ENCODE measurements around the gene ZDHHC7. TPM values are rescaled to one million over a fixed set of nuclear protein-coding genes. Genes with fewer than 3 reads are reported as not detected.
"Not testable (repeated sequence)": the region's sequence is repeated elsewhere in the genome, so short reads cannot be mapped to it uniquely, and the experiment has no call there.

Gene ZDHHC7
- total RNA-seq, 1 donor from 2014 or later, result 45.4 TPM

DNA sequence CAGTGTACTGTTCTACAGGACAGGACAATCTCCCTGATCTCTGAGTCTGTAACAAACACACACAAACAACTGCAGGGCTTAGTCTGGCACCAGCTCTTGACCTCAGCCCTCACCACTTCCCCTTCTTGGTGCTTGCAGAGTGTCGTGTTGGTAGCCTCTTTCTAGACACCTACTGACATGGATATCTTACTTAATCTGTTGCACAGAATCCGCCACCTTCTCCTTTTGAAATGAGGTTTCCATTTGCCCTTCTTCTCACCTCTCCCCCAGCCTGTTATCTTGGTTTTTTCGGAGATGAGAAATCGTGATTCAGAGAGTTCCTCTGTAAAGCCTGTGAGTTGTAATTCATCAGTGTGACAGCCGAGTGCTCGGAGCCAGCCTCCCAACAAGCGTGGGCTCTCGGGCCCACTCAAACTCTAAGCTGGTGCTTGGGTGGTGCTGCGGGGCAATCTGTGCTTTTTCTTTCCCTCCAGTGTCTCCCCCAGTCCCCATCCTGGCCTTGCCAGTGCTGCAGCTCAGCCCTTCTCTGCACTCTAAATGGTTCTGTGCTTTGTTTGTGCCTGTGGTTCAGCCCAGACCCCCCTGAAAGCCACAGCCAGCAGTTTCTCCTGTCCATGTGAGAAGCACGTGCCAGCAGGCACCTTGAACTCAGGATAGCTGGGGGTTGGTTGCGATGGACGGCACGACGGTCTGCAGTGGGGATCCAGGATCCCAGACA lies 44.3 kb upstream of the ZDHHC7 start:
- peak overlapping the region; percentile 88 for H3K27ac Mint-ChIP-seq
- peaks cover 3% of the 10 kb centered on the region for H3K27me3 Mint-ChIP-seq (ENCODE audit: low read depth)
- DNase-seq (ENCODE audit: low spot score in 2 of 2, unreplicated experiment in 2 of 2), result no peak
- H3K9me3 Mint-ChIP-seq, result no peaks in the 10 kb centered on the region
- H3K4me3 Mint-ChIP-seq, result peak overlapping the region; percentile 32
- H3K4me1 Mint-ChIP-seq, result peaks cover 21% of the 10 kb centered on the region
- TF ChIP-seq, protein P1, sequence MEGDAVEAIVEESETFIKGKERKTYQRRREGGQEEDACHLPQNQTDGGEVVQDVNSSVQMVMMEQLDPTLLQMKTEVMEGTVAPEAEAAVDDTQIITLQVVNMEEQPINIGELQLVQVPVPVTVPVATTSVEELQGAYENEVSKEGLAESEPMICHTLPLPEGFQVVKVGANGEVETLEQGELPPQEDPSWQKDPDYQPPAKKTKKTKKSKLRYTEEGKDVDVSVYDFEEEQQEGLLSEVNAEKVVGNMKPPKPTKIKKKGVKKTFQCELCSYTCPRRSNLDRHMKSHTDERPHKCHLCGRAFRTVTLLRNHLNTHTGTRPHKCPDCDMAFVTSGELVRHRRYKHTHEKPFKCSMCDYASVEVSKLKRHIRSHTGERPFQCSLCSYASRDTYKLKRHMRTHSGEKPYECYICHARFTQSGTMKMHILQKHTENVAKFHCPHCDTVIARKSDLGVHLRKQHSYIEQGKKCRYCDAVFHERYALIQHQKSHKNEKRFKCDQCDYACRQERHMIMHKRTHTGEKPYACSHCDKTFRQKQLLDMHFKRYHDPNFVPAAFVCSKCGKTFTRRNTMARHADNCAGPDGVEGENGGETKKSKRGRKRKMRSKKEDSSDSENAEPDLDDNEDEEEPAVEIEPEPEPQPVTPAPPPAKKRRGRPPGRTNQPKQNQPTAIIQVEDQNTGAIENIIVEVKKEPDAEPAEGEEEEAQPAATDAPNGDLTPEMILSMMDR (IDR thresholded peaks at IDR 0.05; ENCODE audit: unreplicated experiment), result no peak
- H3K36me3 Mint-ChIP-seq, result no peaks in the 10 kb centered on the region

- Mint-ChIP-seq H3K9me3 (no peaks in the 10 kb centered on the region), H3K27ac (no peak overlapping the region), H3K27me3 (ENCODE audit: low read depth) (peaks cover 3% of the 10 kb centered on the region), H3K4me3 (peak overlapping the region; percentile 32), H3K36me3 (no peaks in the 10 kb centered on the region), H3K4me1 (peaks cover 21% of the 10 kb centered on the region)
- TF ChIP-seq, protein P1 (IDR thresholded peaks at IDR 0.05; ENCODE audit: unreplicated experiment), result no peak
- DNase-seq (ENCODE audit: low spot score in 2 of 2, unreplicated experiment in 2 of 2), result no peak
These were observed 43.7 kb upstream of the ZDHHC7 start for GRCh38 chr16:85054948-85055492.

- H3K27ac Mint-ChIP-seq; H3K9me3 Mint-ChIP-seq; H3K27me3 Mint-ChIP-seq (ENCODE audit: low read depth); DNase-seq (ENCODE audit: low spot score in 2 of 2, unreplicated experiment in 2 of 2); H3K4me3 Mint-ChIP-seq; H3K36me3 Mint-ChIP-seq: not testable (repeated sequence)
- peaks cover 21% of the 10 kb centered on the region for H3K4me1 Mint-ChIP-seq
These were observed 43.0 kb upstream of the ZDHHC7 start for GRCh38 chr16:85054321-85054720.

DNA sequence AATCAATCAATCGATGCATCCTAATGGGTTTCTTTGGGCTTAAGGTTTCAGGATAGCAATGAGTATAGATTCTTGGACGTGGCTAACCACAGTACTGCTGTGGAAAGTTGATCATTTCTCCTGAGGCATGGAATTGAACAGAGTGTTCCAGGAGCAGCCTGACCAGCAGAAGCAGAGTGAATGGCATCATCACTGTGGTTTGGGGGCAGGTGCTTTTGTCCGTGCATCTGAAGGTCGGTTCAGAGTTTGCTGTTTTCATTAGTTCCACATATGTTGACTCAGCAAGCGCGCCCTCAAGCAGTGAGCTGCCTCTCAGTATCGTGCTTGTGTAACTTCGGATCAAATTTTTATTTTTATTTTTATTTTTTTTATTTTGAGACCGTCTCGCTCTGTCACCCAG lies 41.2 kb upstream of the ZDHHC7 start:
- Mint-ChIP-seq H3K36me3 (no peaks in the 10 kb centered on the region), H3K4me1 (peaks cover 27% of the 10 kb centered on the region), H3K9me3 (peaks cover 3% of the 10 kb centered on the region), H3K27me3 (ENCODE audit: low read depth) (no peaks in the 10 kb centered on the region), H3K4me3 (no peak overlapping the region), H3K27ac (no peak overlapping the region)
- no peak for DNase-seq (ENCODE audit: low spot score in 2 of 2, unreplicated experiment in 2 of 2)
- TF ChIP-seq, protein P1 (IDR thresholded peaks at IDR 0.05; ENCODE audit: unreplicated experiment), result no peak

GRCh38 chr16:85051683-85052082 lies 40.3 kb upstream of the ZDHHC7 start:
- no peak for DNase-seq (ENCODE audit: low spot score in 2 of 2, unreplicated experiment in 2 of 2)
- peaks cover 3% of the 10 kb centered on the region for H3K9me3 Mint-ChIP-seq
- no peak overlapping the region for H3K27ac Mint-ChIP-seq
- TF ChIP-seq, protein P1 (IDR thresholded peaks at IDR 0.05; ENCODE audit: unreplicated experiment), result no peak
- peaks cover 34% of the 10 kb centered on the region for H3K4me1 Mint-ChIP-seq
- no peak overlapping the region for H3K4me3 Mint-ChIP-seq
- no peaks in the 10 kb centered on the region for H3K27me3 Mint-ChIP-seq (ENCODE audit: low read depth)
- H3K36me3 Mint-ChIP-seq, result no peaks in the 10 kb centered on the region

DNA sequence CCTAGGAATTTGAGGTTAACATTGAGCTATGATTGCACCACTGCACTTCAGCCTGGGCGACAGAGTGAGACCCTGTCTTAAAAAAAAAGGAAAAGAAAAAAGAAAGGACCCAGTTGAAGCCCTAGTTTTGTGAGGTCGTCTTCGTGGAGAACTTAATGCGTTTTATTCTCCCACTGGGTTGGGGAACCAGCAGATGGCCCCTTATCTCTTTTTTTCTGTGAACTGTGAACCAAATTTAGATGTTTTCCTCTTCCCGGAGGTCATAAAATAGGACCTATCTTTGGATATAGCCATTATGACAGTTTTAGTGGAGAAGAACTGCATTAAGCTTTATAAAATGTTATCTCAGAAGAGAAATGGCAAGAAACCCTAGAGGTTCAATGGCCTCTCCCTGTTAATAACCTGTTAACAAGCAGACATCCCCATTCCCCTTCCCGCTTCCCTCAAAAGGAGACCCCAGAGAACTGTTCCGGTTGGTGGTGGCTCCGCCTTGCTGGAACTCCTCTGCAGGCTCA lies 39.8 kb upstream of the ZDHHC7 start:
- Mint-ChIP-seq H3K36me3 (no peaks in the 10 kb centered on the region), H3K27me3 (ENCODE audit: low read depth) (no peaks in the 10 kb centered on the region), H3K4me3 (no peak overlapping the region), H3K27ac (no peak overlapping the region), H3K4me1 (peaks cover 30% of the 10 kb centered on the region), H3K9me3 (peaks cover 3% of the 10 kb centered on the region)
- DNase-seq (ENCODE audit: low spot score in 2 of 2, unreplicated experiment in 2 of 2), result no peak
- TF ChIP-seq, protein P1 (IDR thresholded peaks at IDR 0.05; ENCODE audit: unreplicated experiment), result no peak
